HL-60/S4 treated with phorbol 12-myristate 13-acetate at 8.2 ng/mL for 4 days and 3 days (cell line): ENCODE data around the gene WWOX.

Source experiments
- in situ Hi-C: fragments of 300-500 bp; cut with MboI; formaldehyde crosslinking; loops from 2 replicates; pipeline ENCODE4 v1.15.0; 2022; ENCODE audit warnings: low sequenced_read_pairs

Gene WWOX

GRCh38 chr16:79261481-79261940, 1162.1 kb downstream of the WWOX start:
- in situ Hi-C loops: no loop called here

GRCh38 chr16:79261944-79262552, 1162.6 kb downstream of the WWOX start:
- in situ Hi-C loops: no loop called here
